Heart right ventricle (tissue), 16 donors: Measurements from ENCODE around the gene LGALS8. TPM values are rescaled to one million over a fixed set of nuclear protein-coding genes. Genes with fewer than 3 reads are reported as not detected.

Experiments
- ATAC-seq, 8 donors: fragments of 200-7000 bp; cut with Tn5 transposase; one replicate each; pipeline ENCODE4 v1.9.1; 2020; ENCODE audit warnings: mild to moderate bottlenecking in 8 of 8, moderate library complexity in 8 of 8, moderate number of reproducible peaks in 1 of 8
- DNase-seq, 2 donors: peaks; one replicate each; pipeline ENCODE4 v3.0.0-alpha.2; 2020
- H3K27ac ChIP-seq, 10 donors: fragments of 200-600 bp; sonication (generic) in 2 of 10; one replicate each; pipeline versions ENCODE4 v1.5.0 to v1.8.0; 2020 to 2022; ENCODE audit warnings: mild to moderate bottlenecking in 3 of 10
- H3K27me3 ChIP-seq, 7 donors: fragments of 200-600 bp; one replicate each; pipeline ENCODE4 v1.8.0; 2021 to 2022; ENCODE audit warnings: mild to moderate bottlenecking in 2 of 7
- H3K36me3 ChIP-seq, 9 donors: fragments of 200-600 bp; sonication (generic) in 1 of 9; one replicate each; pipeline versions ENCODE4 v1.5.0 to v1.8.0; 2020 to 2022; ENCODE audit warnings: mild to moderate bottlenecking in 2 of 9
- H3K4me1 ChIP-seq, 9 donors: fragments of 200-600 bp; sonication (generic) in 1 of 9; one replicate each; pipeline versions ENCODE4 v1.5.0 to v1.8.0; 2020 to 2022; ENCODE audit warnings: mild to moderate bottlenecking in 4 of 9
- H3K4me3 ChIP-seq, 10 donors: fragments of 200-600 bp; sonication (generic) in 2 of 10; one replicate each; pipeline versions ENCODE4 v1.5.0 to v1.8.0; 2020 to 2022; ENCODE audit warnings: mild to moderate bottlenecking in 7 of 10, moderate library complexity in 2 of 10
- H3K9me3 ChIP-seq, 11 donors: fragments of 200-600 bp in 10 of 11; sonication (generic) in 2 of 11; one replicate each; pipeline versions ENCODE4 v1.5.0 to v1.8.0; 2013 to 2022; ENCODE audit warnings: mild to moderate bottlenecking in 2 of 11, control low read depth in 1 of 11, moderate library complexity in 1 of 11
- whole genome bisulfite sequencing, 2 donors: extraction: QIAGEN DNeasy Blood & Tissue Kit; methylation state at CpG; one replicate each; pipeline ENCODE4 v1.1.7; 2013; ENCODE audit warnings: inconsistent platforms in 1 of 2; 5-methylcytosine and 5-hydroxymethylcytosine counted together
- intact Hi-C, 10 donors: fragments of 100-400 bp; cut with DNase I; formaldehyde crosslinking; loops; one replicate each; pipeline versions ENCODE4 v1.11.1 to v1.14.2; 2022
- polyA plus RNA-seq, 2 donors: library from polyadenylated mRNA; stranded (reverse); fragments of 200-250 nt; gene quantifications; one replicate each; pipeline ENCODE4 v1.2.3, GENCODE V29; 2013
- total RNA-seq, 10 donors: library from RNA; stranded (reverse); fragmentation: NEBNext Ultra II Directional in 3 of 10; extraction: Animal tissue kit (Norgen Biotek cat#: 25700) in 3 of 10; gene quantifications; one replicate each; pipeline versions ENCODE4 v1.2.1 to v1.2.4, GENCODE V29; 2021 to 2023
- TF ChIP-seq, protein P1 (sequence below), 9 donors: fragments of 200-600 bp; sonication (generic) in 2 of 9; IDR thresholded peaks; one replicate each; pipeline versions ENCODE4 v1.5.0 to v1.8.0; 2021 to 2022; ENCODE audit warnings: antibody characterized with exemption in 9 of 9, mild to moderate bottlenecking in 5 of 9, moderate library complexity in 1 of 9
- donor health status: Arrhythmogenic right ventricular cardiomyopathy.
- donor health status: ischemic (EF 13 %, LVEDD 7.1; RV severe dilation, severe dysfunction).
- donor health status: healthy with polysubstance abuse.
- donor health status: DM: no; HTN: yes; CAD: no.
- donor health status: DM: no; HTN: no; CAD: no.
- donor health status: ischemic (EF 25% LVEDD 6.9; RV normal size, moderate dysfunction).
- donor health status: ischemic (EF 25% LVEDD 5.7; RV mildly dilated, moderate dysfunction).
- donor health status: healthy.
- donor health status: DM: yes; HTN: yes; CAD: no.
- donor health status: Ischemic cardiomyopathy.
- donor health status: ischemic (EF 35%, LVEDD 5.7; RV mildly dilated, moderate dysfunction).
- donor health status: nonischemic (EF 11% LVEDD 7.7; RV severe dilation, severe dysfunction).
- donor health status: DM: yes; HTN: yes; CAD: no.
- donor health status: PGD.
- donor health status: ischemic (EF 29% LVEDD 5.4; RV normal size, mild dysfunction).
- donor health status: nonischemic (EF 23%, LVEDD 6.1; RV moderate dilation, normal function).

Gene LGALS8
- total and polyA plus RNA-seq, 12 donors, result 36.7 to 107 (median 89.7) TPM

DNA sequence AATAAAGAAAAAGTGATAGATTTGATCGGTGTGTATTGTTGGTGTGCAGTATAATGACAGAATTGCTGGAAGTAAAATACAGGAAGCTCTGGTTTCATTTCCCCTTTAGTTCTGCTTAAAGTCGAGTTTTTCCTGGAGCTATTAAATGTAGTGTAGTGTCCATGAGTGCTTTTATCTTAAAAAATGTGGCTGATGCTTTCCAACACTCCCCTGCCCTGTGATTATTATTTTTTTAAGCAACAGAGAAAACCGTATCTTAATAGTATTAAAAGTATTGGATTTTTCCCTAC lies 1.1 kb downstream of the LGALS8 start:
- ATAC-seq, result no peak
- Histone ChIP-seq H3K9me3 (no peaks in the 10 kb centered on the region), H3K27ac (peak overlapping the region in 9 of 10 donors; percentile 89 to 99 (median 94)), H3K4me3 (peak overlapping the region; percentile 54 to 100 (median 90)), H3K4me1 (peaks cover 2 to 23% (median 17%) of the 10 kb centered on the region in 9 donors), H3K36me3 (peaks cover 0 to 45% (median 30%) of the 10 kb centered on the region in 9 donors), H3K27me3 (no peaks in the 10 kb centered on the region)
- WGBS, 2 donors, result 6 to 8% methylated on average over 3 of the region's 3 CpGs
- intact Hi-C loops, result loop anchor here in 3 of 10 donors (10.0 kb wide), 2 partner anchors 240 to 420 kb away; partner anchors contain the start of gene ERO1B (in 1 of the 3)
- TF ChIP-seq, protein P1, sequence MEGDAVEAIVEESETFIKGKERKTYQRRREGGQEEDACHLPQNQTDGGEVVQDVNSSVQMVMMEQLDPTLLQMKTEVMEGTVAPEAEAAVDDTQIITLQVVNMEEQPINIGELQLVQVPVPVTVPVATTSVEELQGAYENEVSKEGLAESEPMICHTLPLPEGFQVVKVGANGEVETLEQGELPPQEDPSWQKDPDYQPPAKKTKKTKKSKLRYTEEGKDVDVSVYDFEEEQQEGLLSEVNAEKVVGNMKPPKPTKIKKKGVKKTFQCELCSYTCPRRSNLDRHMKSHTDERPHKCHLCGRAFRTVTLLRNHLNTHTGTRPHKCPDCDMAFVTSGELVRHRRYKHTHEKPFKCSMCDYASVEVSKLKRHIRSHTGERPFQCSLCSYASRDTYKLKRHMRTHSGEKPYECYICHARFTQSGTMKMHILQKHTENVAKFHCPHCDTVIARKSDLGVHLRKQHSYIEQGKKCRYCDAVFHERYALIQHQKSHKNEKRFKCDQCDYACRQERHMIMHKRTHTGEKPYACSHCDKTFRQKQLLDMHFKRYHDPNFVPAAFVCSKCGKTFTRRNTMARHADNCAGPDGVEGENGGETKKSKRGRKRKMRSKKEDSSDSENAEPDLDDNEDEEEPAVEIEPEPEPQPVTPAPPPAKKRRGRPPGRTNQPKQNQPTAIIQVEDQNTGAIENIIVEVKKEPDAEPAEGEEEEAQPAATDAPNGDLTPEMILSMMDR (IDR thresholded peaks at IDR 0.05), result no peak
- no peak for DNase-seq

DNA sequence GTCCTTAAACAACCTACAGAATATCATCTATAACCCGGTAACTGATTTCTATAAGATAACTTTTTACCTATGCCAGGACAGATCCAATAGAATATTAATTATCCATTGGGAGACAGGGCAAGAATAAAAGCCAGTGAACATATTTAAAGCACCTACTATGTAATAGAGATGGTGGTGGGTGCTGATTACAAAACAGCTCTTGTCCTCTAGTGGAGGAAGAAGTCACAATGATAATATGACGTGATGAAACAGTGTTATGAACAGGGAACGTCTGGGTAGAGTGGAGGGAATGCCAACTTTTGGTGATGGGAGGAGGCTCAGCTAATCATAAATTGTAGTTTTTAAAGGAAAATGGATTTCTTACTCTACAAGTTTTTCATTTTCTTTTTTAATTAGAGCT lies 2.3 kb downstream of the LGALS8 start:
- ATAC-seq (no peak), DNase-seq (no peak)
- TF ChIP-seq, protein P1 (IDR thresholded peaks at IDR 0.05), result no peak
- Histone ChIP-seq H3K27me3 (no peaks in the 10 kb centered on the region), H3K9me3 (no peaks in the 10 kb centered on the region), H3K4me3 (no peak overlapping the region), H3K36me3 (peaks cover 0 to 56% (median 30%) of the 10 kb centered on the region in 9 donors), H3K27ac (no peak overlapping the region), H3K4me1 (peaks cover 2 to 36% (median 18%) of the 10 kb centered on the region in 9 donors)
- 62 to 73% methylated on average over 3 of the region's 3 CpGs for WGBS, 2 donors
- intact Hi-C loops, result loop anchor here in 3 of 10 donors (10.0 kb wide), 2 partner anchors 241 to 421 kb away; partner anchors contain the start of gene ERO1B (in 1 of the 3)

DNA sequence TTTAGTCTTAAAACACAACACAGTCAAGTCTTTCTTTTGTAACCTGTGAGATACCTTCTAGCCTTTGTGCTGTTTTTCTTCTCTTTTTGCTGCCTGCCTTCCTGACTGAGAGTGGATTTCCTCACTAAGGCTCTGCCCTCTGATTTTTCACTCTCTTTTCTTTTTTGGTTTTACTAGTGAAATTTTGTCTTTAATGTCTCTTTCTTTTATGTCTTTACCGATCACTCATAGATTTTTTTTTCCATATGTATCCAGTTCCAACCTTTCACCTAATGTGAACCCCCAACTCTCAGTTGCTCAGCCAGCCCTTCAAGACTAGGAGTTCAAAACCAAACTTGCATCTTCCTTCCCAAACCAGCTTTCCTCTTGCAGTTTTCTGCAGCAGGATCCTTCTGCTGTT lies 6.5 kb downstream of the LGALS8 start:
- intact Hi-C loops, result loop anchor here in 7 of 10 donors (5.0 to 10.0 kb wide), 3 partner anchors 415 to 425 kb away; no protein-coding TSS in a partner anchor
- ATAC-seq (no peak), DNase-seq (no peak)
- Histone ChIP-seq H3K4me1 (peaks cover under 1 to 52% (median 23%) of the 10 kb centered on the region in 9 donors), H3K27ac (peak overlapping the region in 1 of 10 donors; percentile 10), H3K4me3 (no peak overlapping the region), H3K27me3 (no peaks in the 10 kb centered on the region), H3K36me3 (peaks cover 0 to 91% (median 30%) of the 10 kb centered on the region in 9 donors), H3K9me3 (no peaks in the 10 kb centered on the region)
- TF ChIP-seq, protein P1 (IDR thresholded peaks at IDR 0.05), result no peak
- 86 to 92% methylated on average over 1 of the region's 1 CpG for WGBS, 2 donors

DNA sequence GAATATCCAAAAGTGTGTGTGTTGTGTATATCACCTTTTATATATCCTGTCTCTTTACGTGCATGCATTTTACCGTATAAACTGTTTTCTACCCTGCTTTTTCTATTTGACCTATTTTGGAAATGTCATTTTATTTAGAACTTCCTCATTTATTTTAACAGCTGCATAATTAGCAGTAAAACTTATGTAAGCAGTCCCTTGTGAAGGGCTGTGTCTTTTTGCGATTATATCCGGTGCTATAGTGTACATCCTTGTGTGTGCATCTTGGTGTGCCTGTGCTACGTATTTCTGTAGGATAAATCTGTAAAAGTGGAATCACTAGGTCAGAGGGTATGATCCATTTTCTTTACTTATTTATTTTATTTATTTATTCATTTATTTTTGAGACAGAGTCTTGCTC lies 7.2 kb downstream of the LGALS8 start:
- WGBS, 2 donors, result 80 to 85% methylated on average over 5 of the region's 5 CpGs
- Histone ChIP-seq H3K27ac (peak overlapping the region in 2 of 10 donors; percentile 10 to 37), H3K36me3 (peaks cover 0 to 90% (median 28%) of the 10 kb centered on the region in 9 donors)

More for the DNA sequence above, 7.2 kb downstream of the LGALS8 start:
- no peak overlapping the region for H3K4me3 ChIP-seq
- ATAC-seq (no peak), DNase-seq (no peak)
- no peaks in the 10 kb centered on the region for H3K27me3 ChIP-seq
- H3K9me3 ChIP-seq, result no peaks in the 10 kb centered on the region
- intact Hi-C loops, result loop anchor here in 7 of 10 donors (5.0 to 10.0 kb wide), 3 partner anchors 416 to 426 kb away; no protein-coding TSS in a partner anchor
- H3K4me1 ChIP-seq, result peaks cover 0 to 47% (median 19%) of the 10 kb centered on the region in 9 donors
- TF ChIP-seq, protein P1 (IDR thresholded peaks at IDR 0.05), result no peak
